A549 (cell line): ENCODE results near the gene OPCML.

Source experiments
- CHD2 ChIP-seq: fragments of 150-350 bp; IDR thresholded peaks from 2 replicates; pipeline ENCODE4 v1.6.1; 2014; ENCODE audit warnings: low read length; ENCODE audit not compliant: partially characterized antibody
- CTCF ChIP-seq: fragments of >200 bp; sonication (Bioruptor Twin); formaldehyde crosslinking; IDR thresholded peaks from 3 replicates; pipeline ENCODE4 v1.5.1; 2016
- EP300 ChIP-seq, 2 experiments: fragments of >200 bp; sonication (Bioruptor Twin); formaldehyde crosslinking; IDR thresholded peaks; 2 replicates in 1 of 2; 3 replicates in 1 of 2; pipeline ENCODE4 v1.6.1; 2016 to 2017
- HOXA7 ChIP-seq: fragments of 250-450 bp; sonication (Bioruptor Pico); IDR thresholded peaks from 2 replicates; pipeline ENCODE4 v1.5.0; 2020; ENCODE audit warnings: mild to moderate bottlenecking, moderate library complexity
- KDM5A ChIP-seq: fragments of 200-600 bp; sonication (generic); IDR thresholded peaks from 2 replicates; pipeline ENCODE4 v1.6.1; 2016; ENCODE audit warnings: antibody characterized with exemption, mild to moderate bottlenecking
- MAX ChIP-seq: IDR thresholded peaks from 2 replicates; pipeline ENCODE4 v1.6.1; 2012
- POLR2A ChIP-seq: IDR thresholded peaks from 2 replicates; pipeline ENCODE4 v1.6.1; 2012; ENCODE audit warnings: mild to moderate bottlenecking, low read length
- TF ChIP-seq, protein P1 (sequence below): fragments of 200-600 bp; sonication (generic); IDR thresholded peaks from 2 replicates; pipeline ENCODE4 v1.6.1; 2016; ENCODE audit warnings: antibody characterized with exemption, mild to moderate bottlenecking, moderate library complexity

DNA sequence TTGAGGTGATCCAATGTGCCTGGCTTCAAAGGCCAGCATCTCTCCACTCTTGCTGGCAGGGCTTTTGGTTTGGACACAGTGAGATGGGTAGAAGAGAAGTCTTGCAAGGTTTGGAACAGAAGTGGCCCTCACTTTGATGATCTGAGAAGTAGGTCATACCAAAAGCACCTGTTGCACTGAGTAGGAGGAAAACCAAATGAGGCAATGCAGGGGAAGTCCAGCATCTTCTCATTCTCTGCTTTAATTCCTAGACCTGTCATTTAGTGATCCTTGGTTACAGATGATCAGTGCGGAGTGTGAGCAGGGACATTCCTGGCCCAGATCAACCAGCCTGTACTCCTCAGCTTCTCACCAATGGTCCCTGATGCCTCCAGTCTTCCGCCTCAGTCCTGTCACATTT lies 990.5 kb downstream of the OPCML start:
- TF ChIP-seq CTCF (no peak), HOXA7 (no peak), KDM5A (no peak), EP300 (IDR thresholded peaks at IDR 0.05) (no peak), MAX (no peak), CHD2 (no peak), POLR2A (no peak)
- TF ChIP-seq, protein P1, sequence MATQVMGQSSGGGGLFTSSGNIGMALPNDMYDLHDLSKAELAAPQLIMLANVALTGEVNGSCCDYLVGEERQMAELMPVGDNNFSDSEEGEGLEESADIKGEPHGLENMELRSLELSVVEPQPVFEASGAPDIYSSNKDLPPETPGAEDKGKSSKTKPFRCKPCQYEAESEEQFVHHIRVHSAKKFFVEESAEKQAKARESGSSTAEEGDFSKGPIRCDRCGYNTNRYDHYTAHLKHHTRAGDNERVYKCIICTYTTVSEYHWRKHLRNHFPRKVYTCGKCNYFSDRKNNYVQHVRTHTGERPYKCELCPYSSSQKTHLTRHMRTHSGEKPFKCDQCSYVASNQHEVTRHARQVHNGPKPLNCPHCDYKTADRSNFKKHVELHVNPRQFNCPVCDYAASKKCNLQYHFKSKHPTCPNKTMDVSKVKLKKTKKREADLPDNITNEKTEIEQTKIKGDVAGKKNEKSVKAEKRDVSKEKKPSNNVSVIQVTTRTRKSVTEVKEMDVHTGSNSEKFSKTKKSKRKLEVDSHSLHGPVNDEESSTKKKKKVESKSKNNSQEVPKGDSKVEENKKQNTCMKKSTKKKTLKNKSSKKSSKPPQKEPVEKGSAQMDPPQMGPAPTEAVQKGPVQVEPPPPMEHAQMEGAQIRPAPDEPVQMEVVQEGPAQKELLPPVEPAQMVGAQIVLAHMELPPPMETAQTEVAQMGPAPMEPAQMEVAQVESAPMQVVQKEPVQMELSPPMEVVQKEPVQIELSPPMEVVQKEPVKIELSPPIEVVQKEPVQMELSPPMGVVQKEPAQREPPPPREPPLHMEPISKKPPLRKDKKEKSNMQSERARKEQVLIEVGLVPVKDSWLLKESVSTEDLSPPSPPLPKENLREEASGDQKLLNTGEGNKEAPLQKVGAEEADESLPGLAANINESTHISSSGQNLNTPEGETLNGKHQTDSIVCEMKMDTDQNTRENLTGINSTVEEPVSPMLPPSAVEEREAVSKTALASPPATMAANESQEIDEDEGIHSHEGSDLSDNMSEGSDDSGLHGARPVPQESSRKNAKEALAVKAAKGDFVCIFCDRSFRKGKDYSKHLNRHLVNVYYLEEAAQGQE: no peak
